Measurements from ENCODE around the gene CLEC16A. TPM values are rescaled to one million over a fixed set of nuclear protein-coding genes. Genes with fewer than 3 reads are reported as not detected.

The CLEC16A gene
- total RNA-seq, 4 donors from 2014 or later: 24.5 to 33.0 (median 29.3) TPM

DNA sequence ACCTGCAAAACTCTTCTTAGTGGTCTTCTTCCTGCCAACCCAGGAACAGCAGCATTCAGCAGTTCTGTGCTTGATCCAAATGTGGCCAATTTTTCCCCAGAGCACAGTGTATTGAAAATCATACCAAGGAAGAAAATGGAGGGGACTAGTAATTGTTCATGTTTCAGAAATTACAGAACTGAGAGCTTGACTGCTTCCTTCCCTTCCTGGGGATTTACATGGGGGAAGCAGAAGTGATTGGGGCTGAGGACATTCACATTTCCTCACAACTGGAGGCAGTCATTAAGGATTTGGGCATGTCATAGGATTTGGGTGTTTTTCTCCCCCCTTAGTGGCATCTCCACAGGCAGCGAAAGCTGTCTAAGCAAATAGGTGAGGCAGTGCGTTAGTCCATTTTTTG lies 47.6 kb upstream of the CLEC16A start:
- H3K27me3 ChIP-seq: no peaks in the 10 kb centered on the region
- ATAC-seq (no peak), DNase-seq (no peak)
- no peaks in the 10 kb centered on the region for H3K4me1 ChIP-seq
- TF ChIP-seq, protein P1, sequence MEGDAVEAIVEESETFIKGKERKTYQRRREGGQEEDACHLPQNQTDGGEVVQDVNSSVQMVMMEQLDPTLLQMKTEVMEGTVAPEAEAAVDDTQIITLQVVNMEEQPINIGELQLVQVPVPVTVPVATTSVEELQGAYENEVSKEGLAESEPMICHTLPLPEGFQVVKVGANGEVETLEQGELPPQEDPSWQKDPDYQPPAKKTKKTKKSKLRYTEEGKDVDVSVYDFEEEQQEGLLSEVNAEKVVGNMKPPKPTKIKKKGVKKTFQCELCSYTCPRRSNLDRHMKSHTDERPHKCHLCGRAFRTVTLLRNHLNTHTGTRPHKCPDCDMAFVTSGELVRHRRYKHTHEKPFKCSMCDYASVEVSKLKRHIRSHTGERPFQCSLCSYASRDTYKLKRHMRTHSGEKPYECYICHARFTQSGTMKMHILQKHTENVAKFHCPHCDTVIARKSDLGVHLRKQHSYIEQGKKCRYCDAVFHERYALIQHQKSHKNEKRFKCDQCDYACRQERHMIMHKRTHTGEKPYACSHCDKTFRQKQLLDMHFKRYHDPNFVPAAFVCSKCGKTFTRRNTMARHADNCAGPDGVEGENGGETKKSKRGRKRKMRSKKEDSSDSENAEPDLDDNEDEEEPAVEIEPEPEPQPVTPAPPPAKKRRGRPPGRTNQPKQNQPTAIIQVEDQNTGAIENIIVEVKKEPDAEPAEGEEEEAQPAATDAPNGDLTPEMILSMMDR (IDR thresholded peaks at IDR 0.05 in 4 of 5, conservative IDR thresholded peaks at IDR 0.05 in 1 of 5): no peak
- no peak for TF ChIP-seq POLR2A (IDR thresholded peaks at IDR 0.05)
- no peaks in the 10 kb centered on the region for H3K9me3 ChIP-seq
- no peak overlapping the region for H3K27ac ChIP-seq
- no peaks in the 10 kb centered on the region for H3K36me3 ChIP-seq
- intact Hi-C loops (cut with DNase I; ENCODE audit: low total_unique reads): no loop called here
- H3K4me3 ChIP-seq: no peak overlapping the region
- in situ Hi-C loops (cut with MboI; ENCODE audit: low sequenced_read_pairs in 4 of 4): no loop called here

GRCh38 chr16:10897134-10897533 lies 47.2 kb upstream of the CLEC16A start:
- H3K4me1 ChIP-seq: no peaks in the 10 kb centered on the region
- H3K36me3 ChIP-seq: no peaks in the 10 kb centered on the region
- H3K27ac ChIP-seq: no peak overlapping the region
- in situ Hi-C loops (cut with MboI; ENCODE audit: low sequenced_read_pairs in 4 of 4): no loop called here
- no peak for TF ChIP-seq POLR2A (IDR thresholded peaks at IDR 0.05)
- TF ChIP-seq, protein P1 (IDR thresholded peaks at IDR 0.05 in 4 of 5, conservative IDR thresholded peaks at IDR 0.05 in 1 of 5): no peak
- ATAC-seq (no peak), DNase-seq (no peak)
- no peaks in the 10 kb centered on the region for H3K9me3 ChIP-seq
- H3K4me3 ChIP-seq: no peak overlapping the region
- intact Hi-C loops (cut with DNase I; ENCODE audit: low total_unique reads): no loop called here
- no peaks in the 10 kb centered on the region for H3K27me3 ChIP-seq

GRCh38 chr16:10902999-10903398 lies 41.4 kb upstream of the CLEC16A start:
- Histone ChIP-seq H3K27me3 (no peaks in the 10 kb centered on the region), H3K9me3 (no peaks in the 10 kb centered on the region), H3K36me3 (peaks cover 0 to 5% of the 10 kb centered on the region in 2 donors), H3K4me3 (no peak overlapping the region), H3K27ac (no peak overlapping the region), H3K4me1 (no peaks in the 10 kb centered on the region)
- ATAC-seq (no peak), DNase-seq (no peak)
- in situ Hi-C loops (cut with MboI; ENCODE audit: low sequenced_read_pairs in 4 of 4): loop anchor here in 1 of 4 donors (25.0 kb wide), 1 partner anchor 391 kb away; no protein-coding TSS in a partner anchor
- intact Hi-C loops (cut with DNase I; ENCODE audit: low total_unique reads): no loop called here
- TF ChIP-seq POLR2A (IDR thresholded peaks at IDR 0.05): no peak
- TF ChIP-seq, protein P1 (IDR thresholded peaks at IDR 0.05 in 4 of 5, conservative IDR thresholded peaks at IDR 0.05 in 1 of 5): no peak

DNA sequence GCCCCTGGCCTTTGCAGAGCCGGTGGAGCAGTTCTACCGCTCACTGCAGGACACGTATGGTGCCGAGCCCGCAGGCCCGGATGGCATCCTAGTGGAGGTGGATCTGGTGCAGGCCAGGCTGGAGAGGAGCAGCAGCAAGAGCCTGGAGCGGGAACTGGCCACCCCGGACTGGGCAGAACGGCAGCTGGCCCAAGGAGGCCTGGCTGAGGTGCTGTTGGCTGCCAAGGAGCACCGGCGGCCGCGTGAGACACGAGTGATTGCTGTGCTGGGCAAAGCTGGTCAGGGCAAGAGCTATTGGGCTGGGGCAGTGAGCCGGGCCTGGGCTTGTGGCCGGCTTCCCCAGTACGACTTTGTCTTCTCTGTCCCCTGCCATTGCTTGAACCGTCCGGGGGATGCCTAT lies 37.9 kb upstream of the CLEC16A start:
- DNase-seq (no peak), ATAC-seq (no peak)
- TF ChIP-seq, protein P1 (IDR thresholded peaks at IDR 0.05 in 4 of 5, conservative IDR thresholded peaks at IDR 0.05 in 1 of 5): no peak
- TF ChIP-seq POLR2A (IDR thresholded peaks at IDR 0.05): no peak
- intact Hi-C loops (cut with DNase I; ENCODE audit: low total_unique reads) (no loop called here), in situ Hi-C loops (cut with MboI; ENCODE audit: low sequenced_read_pairs in 4 of 4) (loop anchor here in 1 of 4 donors (25.0 kb wide), 1 partner anchor 394 kb away; no protein-coding TSS in a partner anchor)
- Histone ChIP-seq H3K4me1 (no peaks in the 10 kb centered on the region), H3K4me3 (no peak overlapping the region), H3K9me3 (no peaks in the 10 kb centered on the region), H3K27me3 (no peaks in the 10 kb centered on the region), H3K27ac (no peak overlapping the region), H3K36me3 (peaks cover 0 to 5% of the 10 kb centered on the region in 2 donors)
